ENCODE measurements around the gene TENT5C. TPM values are rescaled to one million over a fixed set of nuclear protein-coding genes. Genes with fewer than 3 reads are reported as not detected.

Gene TENT5C
- total and polyA plus RNA-seq, 9 of the 15 experiments (the other 6 are each of a cell fraction or from before 2014, with no cell fraction given), result 1.8 to 7.7 (median 4.0) TPM

GRCh38 chr1:117644696-117645311 lies 39.0 kb downstream of the TENT5C start (continued):
- TF ChIP-seq DEAF1 (CRISPR knock-in tag; IDR thresholded peaks at IDR 0.05), result no peak
- no peak for TF ChIP-seq HNRNPUL1 (IDR thresholded peaks at IDR 0.05; ENCODE audit: low read length)
- no peak for TF ChIP-seq ZNF354B (CRISPR knock-in tag; IDR thresholded peaks at IDR 0.05)
- no peak for TF ChIP-seq CREB5 (CRISPR knock-in tag; IDR thresholded peaks at IDR 0.05)
- TF ChIP-seq COPS2 (conservative IDR thresholded peaks at IDR 0.05), result no peak
- TF ChIP-seq ARHGAP35 (IDR thresholded peaks at IDR 0.05; ENCODE audit: partially characterized antibody), result no peak
- no peak for TF ChIP-seq AFF4 (CRISPR knock-in tag; IDR thresholded peaks at IDR 0.05)
- no peak for TF ChIP-seq ELK1 (CRISPR knock-in tag; IDR thresholded peaks at IDR 0.05)
- peak; percentile 73; the same call in 1 of the 2 replicates for TF ChIP-seq ATF7 (IDR thresholded peaks at IDR 0.05)
- TF ChIP-seq LARP7 (IDR thresholded peaks at IDR 0.05), result no peak
- peak; percentile 63 for TF ChIP-seq SMAD1 (IDR thresholded peaks at IDR 0.05; ENCODE audit: low read depth, low read length, partially characterized antibody)
- no peak for TF ChIP-seq ZBTB5 (IDR thresholded peaks at IDR 0.05)
- TF ChIP-seq ATF4 (CRISPR knock-in tag; IDR thresholded peaks at IDR 0.05), result no peak
- no peak for TF ChIP-seq ZNF695 (CRISPR knock-in tag; IDR thresholded peaks at IDR 0.05)

Data from K562 (cell line).